ENCODE data around the gene MAPKAPK5. TPM values are rescaled to one million over a fixed set of nuclear protein-coding genes. Genes with fewer than 3 reads are reported as not detected.
"Not testable (repeated sequence)": the region's sequence is repeated elsewhere in the genome, so short reads cannot be mapped to it uniquely, and the experiment has no call there.

MAPKAPK5 gene
- total and polyA plus RNA-seq, 4 experiments from 2014 or later: 36.6 to 68.1 (median 51.3) TPM

DNA sequence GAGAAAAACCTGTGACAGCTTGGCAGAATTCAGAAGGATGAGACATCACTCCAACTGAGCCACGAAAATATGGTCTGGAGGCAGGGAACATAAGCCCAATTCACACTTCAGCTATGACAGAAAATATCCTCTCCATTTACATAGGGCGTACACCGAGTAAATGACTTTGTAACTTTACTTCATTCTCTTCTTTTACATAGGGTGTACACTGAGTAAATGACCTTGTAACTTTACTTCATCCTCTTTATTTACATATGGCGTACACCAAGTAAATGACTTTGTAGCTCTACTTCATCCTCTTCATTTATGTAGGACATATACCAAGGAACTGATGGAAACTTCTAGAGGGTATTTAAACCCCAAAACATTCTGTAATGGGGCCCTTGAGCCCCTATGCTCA lies 14.1 kb upstream of the MAPKAPK5 start:
- Mint-ChIP-seq H3K4me1 (peaks cover 0 to 4% (median 0%) of the 10 kb centered on the region in 4 donors), H3K36me3 (no peaks in the 10 kb centered on the region), H3K27ac (no peak overlapping the region), H3K27me3 (peaks cover 1 to 9% of the 10 kb centered on the region in 2 donors), H3K9me3 (peaks cover 0 to 6% (median 2%) of the 10 kb centered on the region in 8 donors), H3K4me3 (no peak overlapping the region)
- Histone ChIP-seq H3K27me3 (ENCODE audit: insufficient read depth, low read length) (no peaks in the 10 kb centered on the region), H3K27ac (ENCODE audit: low read depth, low read length) (no peak overlapping the region), H3K4me3 (ENCODE audit: low read length in 2 of 2) (no peak overlapping the region), H3K36me3 (ENCODE audit: insufficient read depth, low read length) (no peaks in the 10 kb centered on the region), H3K4me1 (ENCODE audit: insufficient read depth, low read length) (no peaks in the 10 kb centered on the region), H3K9me3 (ENCODE audit: control insufficient read depth in 1 of 2, low read length in 2 of 2) (no peaks in the 10 kb centered on the region)
- CTCF ChIA-PET (ENCODE audit: partially characterized antibody): interaction anchor here (1.3 to 2.0 kb wide), 2 partner anchors 13 to 15 kb away, joined by 4 to 5 read pairs; no protein-coding TSS in a partner anchor
- DNase-seq: no peak
- intact Hi-C loops (cut with micrococcal nuclease): no loop called here
- POLR2A ChIA-PET (ENCODE audit: partially characterized antibody): interaction anchor here (3.7 kb wide), 1 partner anchor 14 kb away, joined by 18 read pairs; the partner anchor contains the start of gene MAPKAPK5

DNA sequence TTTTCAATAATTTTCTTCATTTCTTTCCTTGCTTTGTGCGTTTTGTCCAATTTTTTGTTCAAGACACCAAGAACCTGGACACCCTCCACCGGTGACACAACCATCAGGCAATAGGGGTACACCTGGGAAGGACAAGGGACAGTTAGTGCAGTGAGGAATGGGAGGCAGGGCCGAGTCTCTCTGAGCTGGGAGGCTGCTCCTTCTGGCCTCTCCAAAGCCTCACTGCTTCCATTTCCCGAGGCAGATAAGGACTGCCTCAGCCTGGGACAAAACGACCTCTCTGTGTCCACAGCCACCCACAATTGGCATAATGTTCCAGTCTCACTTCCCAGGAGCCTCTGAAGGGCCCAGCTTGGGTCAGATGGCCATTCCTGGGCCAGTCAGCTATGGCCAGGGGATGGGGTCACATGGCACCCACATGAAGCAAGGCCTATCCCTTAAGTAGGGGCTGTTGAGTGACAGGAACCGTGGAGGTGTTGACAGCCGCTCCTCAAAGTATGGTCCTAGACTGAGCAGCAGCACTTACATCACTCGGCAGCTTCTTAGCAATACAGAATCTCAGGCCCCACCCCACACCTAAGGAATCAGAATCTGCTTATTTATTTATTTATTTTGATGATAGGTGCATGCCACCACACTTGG lies 13.6 kb upstream of the MAPKAPK5 start:
- no peak overlapping the region for H3K4me3 ChIP-seq (ENCODE audit: low read length in 2 of 2)
- H3K36me3 Mint-ChIP-seq: no peaks in the 10 kb centered on the region
- peaks cover 0 to 6% of the 10 kb centered on the region in 2 donors for H3K27me3 Mint-ChIP-seq
- no peak for DNase-seq
- H3K27ac Mint-ChIP-seq: peak overlapping the region in 1 of 7 donors; percentile 50
- ChIA-PET POLR2A (ENCODE audit: partially characterized antibody) (interaction anchor here (3.7 kb wide), 1 partner anchor 13 kb away, joined by 18 read pairs; the partner anchor contains the start of gene MAPKAPK5), CTCF (ENCODE audit: partially characterized antibody) (interaction anchor here (1.3 to 2.0 kb wide), 2 partner anchors 14 to 15 kb away, joined by 4 to 5 read pairs; no protein-coding TSS in a partner anchor)
- H3K4me1 Mint-ChIP-seq: peaks cover 0 to 4% (median 0%) of the 10 kb centered on the region in 4 donors
- no peak overlapping the region for H3K27ac ChIP-seq (ENCODE audit: low read depth, low read length)
- no peaks in the 10 kb centered on the region for H3K4me1 ChIP-seq (ENCODE audit: insufficient read depth, low read length)
- H3K36me3 ChIP-seq (ENCODE audit: insufficient read depth, low read length): no peaks in the 10 kb centered on the region
- intact Hi-C loops (cut with micrococcal nuclease): no loop called here
- H3K9me3 ChIP-seq (ENCODE audit: control insufficient read depth in 1 of 2, low read length in 2 of 2): no peaks in the 10 kb centered on the region
- H3K4me3 Mint-ChIP-seq: no peak overlapping the region
- H3K27me3 ChIP-seq (ENCODE audit: insufficient read depth, low read length): no peaks in the 10 kb centered on the region
- H3K9me3 Mint-ChIP-seq: peaks cover 0 to 9% (median 2%) of the 10 kb centered on the region in 8 donors

DNA sequence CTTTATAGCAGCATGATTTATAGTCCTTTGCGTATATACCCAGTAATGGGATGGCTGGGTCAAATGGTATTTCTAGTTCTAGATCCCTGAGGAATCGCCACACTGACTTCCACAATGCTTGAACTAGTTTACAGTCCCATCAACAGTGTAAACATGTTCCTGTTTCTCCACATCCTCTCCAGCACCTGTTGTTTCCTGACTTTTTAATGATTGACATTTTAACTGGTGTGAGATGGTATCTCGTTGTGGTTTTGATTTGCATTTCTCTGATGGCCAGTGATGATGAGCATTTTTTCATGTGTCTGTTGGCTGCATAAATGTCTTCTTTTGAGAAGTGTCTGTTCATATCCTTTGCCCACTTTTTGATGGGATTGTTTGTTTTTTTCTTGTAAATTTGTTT lies 12.4 kb upstream of the MAPKAPK5 start:
- H3K4me1 Mint-ChIP-seq; H3K36me3 Mint-ChIP-seq; H3K36me3 ChIP-seq (ENCODE audit: insufficient read depth, low read length); DNase-seq; H3K4me1 ChIP-seq (ENCODE audit: insufficient read depth, low read length); H3K27ac Mint-ChIP-seq; H3K27ac ChIP-seq (ENCODE audit: low read depth, low read length); H3K4me3 Mint-ChIP-seq; H3K9me3 ChIP-seq (ENCODE audit: control insufficient read depth in 1 of 2, low read length in 2 of 2); H3K27me3 Mint-ChIP-seq; CTCF ChIA-PET (ENCODE audit: partially characterized antibody); H3K27me3 ChIP-seq (ENCODE audit: insufficient read depth, low read length); intact Hi-C loops (cut with micrococcal nuclease); POLR2A ChIA-PET (ENCODE audit: partially characterized antibody); H3K4me3 ChIP-seq (ENCODE audit: low read length in 2 of 2): not testable (repeated sequence)
- peaks cover 0 to 11% (median 2%) of the 10 kb centered on the region in 8 donors for H3K9me3 Mint-ChIP-seq

DNA sequence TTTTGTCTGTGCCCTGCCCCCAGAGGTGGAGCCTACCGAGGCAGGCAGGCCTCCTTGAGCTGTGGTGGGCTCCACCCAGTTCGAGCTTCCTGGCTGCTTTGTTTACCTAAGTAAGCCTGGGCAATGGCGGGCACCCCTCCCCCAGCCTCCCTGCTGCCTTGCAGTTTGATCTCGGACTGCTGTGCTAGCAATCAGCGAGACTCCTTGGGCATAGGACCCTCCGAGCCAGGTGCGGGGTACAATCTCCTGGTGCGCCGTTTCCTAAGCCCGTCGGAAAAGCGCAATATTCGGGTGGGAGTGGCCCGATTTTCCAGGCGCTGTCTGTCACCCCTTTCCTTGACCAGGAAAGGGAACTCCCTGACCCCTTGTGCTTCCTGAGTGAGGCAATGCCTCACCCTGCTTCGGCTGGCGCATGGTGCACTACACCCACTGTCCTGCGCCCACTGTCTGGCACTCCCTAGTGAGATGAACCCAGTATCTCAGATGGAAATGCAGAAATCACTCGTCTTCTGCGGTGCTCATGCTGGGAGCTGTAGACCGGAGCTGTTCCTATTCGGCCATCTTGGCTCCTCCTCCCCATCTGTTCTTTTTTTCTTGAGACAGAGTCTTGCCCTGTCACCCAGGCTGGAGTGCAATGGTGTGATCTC lies 7.2 kb upstream of the MAPKAPK5 start:
- ChIA-PET POLR2A (ENCODE audit: partially characterized antibody) (interaction anchor here (1.2 kb wide), 1 partner anchor 22 kb away, joined by 4 read pairs; no protein-coding TSS in a partner anchor), CTCF (ENCODE audit: partially characterized antibody) (interaction anchor here (2.5 kb wide), 1 partner anchor 22 kb away, joined by 8 read pairs; no protein-coding TSS in a partner anchor)
- H3K36me3 Mint-ChIP-seq: peaks cover 17% of the 10 kb centered on the region in 2 donors
- H3K4me3 Mint-ChIP-seq: peak overlapping the region in 6 of 8 donors; percentile 21 to 75 (median 55)
- H3K36me3 ChIP-seq (ENCODE audit: insufficient read depth, low read length); H3K27me3 ChIP-seq (ENCODE audit: insufficient read depth, low read length); H3K9me3 ChIP-seq (ENCODE audit: control insufficient read depth in 1 of 2, low read length in 2 of 2); H3K27ac ChIP-seq (ENCODE audit: low read depth, low read length); H3K27me3 Mint-ChIP-seq; H3K4me3 ChIP-seq (ENCODE audit: low read length in 2 of 2); intact Hi-C loops (cut with micrococcal nuclease): not testable (repeated sequence)
- peaks cover 0 to 11% (median 2%) of the 10 kb centered on the region in 8 donors for H3K9me3 Mint-ChIP-seq
- peaks cover 12% of the 10 kb centered on the region for H3K4me1 ChIP-seq (ENCODE audit: insufficient read depth, low read length)
- H3K4me1 Mint-ChIP-seq: peaks cover 21 to 34% (median 29%) of the 10 kb centered on the region in 4 donors
- H3K27ac Mint-ChIP-seq: peak overlapping the region in 6 of 7 donors; percentile 56 to 89 (median 70)
- peak; percentile 16 to 53 (median 40) for DNase-seq

DNA sequence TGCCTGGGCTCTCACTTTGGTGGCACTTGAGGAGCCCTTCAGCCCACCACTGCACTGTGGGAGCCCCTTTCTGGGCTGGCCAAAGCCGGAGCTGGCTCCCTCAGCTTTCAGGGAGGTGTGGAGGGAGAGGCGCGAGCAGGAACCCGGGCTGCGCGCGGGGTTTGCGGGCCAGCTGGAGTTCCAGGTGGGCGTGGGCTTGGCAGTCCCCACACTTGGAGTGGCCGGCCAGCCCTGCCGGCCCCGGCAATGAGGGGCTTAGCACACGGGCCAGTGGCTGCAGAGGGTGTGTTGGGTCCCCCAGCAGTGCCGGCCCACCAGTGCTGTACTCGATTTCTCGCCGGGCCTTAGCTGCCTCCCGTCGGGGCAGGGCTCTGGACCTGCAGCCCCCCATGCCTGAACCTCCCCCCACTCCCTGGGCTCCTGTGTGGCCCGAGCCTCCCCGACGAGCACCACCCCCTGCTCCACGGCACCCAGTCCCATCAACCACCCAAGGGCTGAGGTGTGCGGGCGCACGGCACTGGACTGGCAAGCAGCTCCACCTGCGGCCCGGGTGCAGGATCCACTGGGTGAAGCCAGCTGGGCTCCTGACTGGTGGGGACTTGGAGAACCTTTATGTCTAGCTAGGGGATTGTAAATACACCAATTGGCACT lies 6.4 kb upstream of the MAPKAPK5 start:
- POLR2A ChIA-PET (ENCODE audit: partially characterized antibody): interaction anchor here (1.2 kb wide), 1 partner anchor 23 kb away, joined by 4 read pairs; no protein-coding TSS in a partner anchor
- H3K27ac Mint-ChIP-seq: peak overlapping the region in 2 of 7 donors; percentile 68 to 80
- peak overlapping the region in 2 of 8 donors; percentile 42 to 55 for H3K4me3 Mint-ChIP-seq

DNA sequence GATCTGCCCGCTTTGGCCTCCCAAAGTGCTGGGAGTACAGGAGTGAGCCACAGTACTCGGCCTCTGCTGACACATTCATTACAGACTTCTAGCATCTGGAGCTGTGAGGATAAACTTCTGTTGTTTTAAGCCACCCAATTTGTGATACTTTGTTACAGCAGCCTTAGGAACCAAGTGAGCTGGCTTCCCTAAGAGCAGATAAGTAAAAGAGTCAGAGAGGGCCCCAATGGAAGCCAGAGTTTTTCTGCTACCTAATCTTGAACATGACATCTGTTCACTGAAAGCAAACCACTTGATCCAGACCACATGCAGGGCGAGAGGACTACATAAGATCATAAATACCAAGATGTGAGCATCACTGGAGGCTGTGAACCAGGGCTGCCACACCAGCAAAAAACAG lies 3.7 kb upstream of the MAPKAPK5 start:
- Histone ChIP-seq H3K27ac (ENCODE audit: low read depth, low read length) (no peak overlapping the region), H3K4me3 (ENCODE audit: low read length in 2 of 2) (no peak overlapping the region), H3K27me3 (ENCODE audit: insufficient read depth, low read length) (no peaks in the 10 kb centered on the region), H3K36me3 (ENCODE audit: insufficient read depth, low read length) (no peaks in the 10 kb centered on the region), H3K9me3 (ENCODE audit: control insufficient read depth in 1 of 2, low read length in 2 of 2) (no peaks in the 10 kb centered on the region), H3K4me1 (ENCODE audit: insufficient read depth, low read length) (peaks cover 34% of the 10 kb centered on the region)
- no peak for DNase-seq
- H3K4me3 Mint-ChIP-seq: no peak overlapping the region
- ChIA-PET CTCF (ENCODE audit: partially characterized antibody) (interaction anchor here (1.1 to 1.7 kb wide), 2 partner anchors 25 to 549 kb away, joined by 3 read pairs; no protein-coding TSS in a partner anchor), POLR2A (ENCODE audit: partially characterized antibody) (interaction anchor here (0.6 kb wide), 1 partner anchor 42 kb away, joined by 3 read pairs; no protein-coding TSS in a partner anchor)
- H3K36me3 Mint-ChIP-seq: peaks cover 30 to 35% of the 10 kb centered on the region in 2 donors
- H3K4me1 Mint-ChIP-seq: peaks cover 33 to 65% (median 53%) of the 10 kb centered on the region in 4 donors
- peaks cover 0 to 4% (median 0%) of the 10 kb centered on the region in 8 donors for H3K9me3 Mint-ChIP-seq
- intact Hi-C loops (cut with micrococcal nuclease): no loop called here
- peaks cover 0 to 1% of the 10 kb centered on the region in 2 donors for H3K27me3 Mint-ChIP-seq
- peak overlapping the region in 2 of 7 donors; percentile 28 to 74 for H3K27ac Mint-ChIP-seq

More for the DNA sequence above, 6.4 kb upstream of the MAPKAPK5 start:
- H3K36me3 ChIP-seq (ENCODE audit: insufficient read depth, low read length); H3K27me3 Mint-ChIP-seq; H3K9me3 ChIP-seq (ENCODE audit: control insufficient read depth in 1 of 2, low read length in 2 of 2); DNase-seq; H3K4me3 ChIP-seq (ENCODE audit: low read length in 2 of 2); H3K27me3 ChIP-seq (ENCODE audit: insufficient read depth, low read length); intact Hi-C loops (cut with micrococcal nuclease); H3K27ac ChIP-seq (ENCODE audit: low read depth, low read length): not testable (repeated sequence)
- H3K9me3 Mint-ChIP-seq: peaks cover 0 to 11% (median 2%) of the 10 kb centered on the region in 8 donors
- peaks cover 20% of the 10 kb centered on the region for H3K4me1 ChIP-seq (ENCODE audit: insufficient read depth, low read length)
- H3K4me1 Mint-ChIP-seq: peaks cover 28 to 42% (median 37%) of the 10 kb centered on the region in 4 donors
- peaks cover 21 to 23% of the 10 kb centered on the region in 2 donors for H3K36me3 Mint-ChIP-seq
- CTCF ChIA-PET (ENCODE audit: partially characterized antibody): interaction anchor here (1.1 to 2.5 kb wide), 4 partner anchors 10 to 178 kb away, joined by 3 to 8 read pairs (median 3); partner anchors contain the start of genes ERP29 and TMEM116
